GM12872 (cell line): ENCODE data around the gene ABT1.

Experiments
- CTCF ChIP-seq: IDR thresholded peaks from 3 replicates; pipeline ENCODE4 v1.5.1; 2011; ENCODE audit warnings: low read depth, mild to moderate bottlenecking, low read length, moderate library complexity; ENCODE audit not compliant: insufficient read depth

The ABT1 gene

DNA sequence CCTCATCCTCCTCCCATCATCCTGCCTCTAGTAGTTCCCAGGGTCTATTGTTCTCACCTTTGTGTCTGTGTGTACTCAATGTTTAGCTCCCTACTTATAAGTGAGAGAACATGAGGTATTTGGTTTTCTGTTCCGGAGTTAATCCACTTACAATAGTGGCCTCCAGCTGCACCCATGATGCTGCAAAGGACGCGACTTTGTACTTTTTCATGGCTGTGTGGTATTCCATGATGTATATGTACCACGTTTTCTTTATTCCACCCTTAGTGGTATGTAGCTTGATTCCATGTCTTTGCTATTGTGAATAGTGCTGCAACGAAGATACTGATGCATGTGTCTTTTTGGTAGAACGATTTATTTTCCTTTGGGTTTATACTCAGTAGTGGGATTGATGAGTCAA is 18.5 kb upstream of the ABT1 start:
- no peak for TF ChIP-seq CTCF

GRCh38 chr6:26578741-26579140 is 18.0 kb upstream of the ABT1 start:
- no peak for TF ChIP-seq CTCF

- TF ChIP-seq CTCF, result no peak
Observed at GRCh38 chr6:26581164-26581915, 15.4 kb upstream of the ABT1 start.

GRCh38 chr6:26588965-26589364 is 7.8 kb upstream of the ABT1 start:
- no peak for TF ChIP-seq CTCF

DNA sequence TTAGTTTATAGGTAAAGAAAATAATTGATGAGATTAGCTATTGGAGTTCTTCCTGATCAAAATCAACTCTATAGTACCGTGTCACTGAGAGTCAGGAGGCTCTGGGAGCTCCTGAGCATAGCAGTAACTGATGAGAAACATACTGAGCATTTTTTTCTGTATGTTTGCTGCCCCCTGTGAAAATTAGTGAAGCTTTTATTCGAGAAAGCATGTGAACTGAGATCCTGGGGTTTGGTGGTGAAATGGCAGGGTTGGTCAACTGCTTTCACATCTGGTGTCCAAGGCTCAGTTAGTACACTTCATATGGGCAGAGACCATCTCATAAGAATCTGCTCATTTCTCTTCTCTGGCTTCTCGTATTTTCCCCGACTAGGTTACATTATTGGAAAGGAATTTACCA is 4.1 kb upstream of the ABT1 start:
- no peak for TF ChIP-seq CTCF

DNA sequence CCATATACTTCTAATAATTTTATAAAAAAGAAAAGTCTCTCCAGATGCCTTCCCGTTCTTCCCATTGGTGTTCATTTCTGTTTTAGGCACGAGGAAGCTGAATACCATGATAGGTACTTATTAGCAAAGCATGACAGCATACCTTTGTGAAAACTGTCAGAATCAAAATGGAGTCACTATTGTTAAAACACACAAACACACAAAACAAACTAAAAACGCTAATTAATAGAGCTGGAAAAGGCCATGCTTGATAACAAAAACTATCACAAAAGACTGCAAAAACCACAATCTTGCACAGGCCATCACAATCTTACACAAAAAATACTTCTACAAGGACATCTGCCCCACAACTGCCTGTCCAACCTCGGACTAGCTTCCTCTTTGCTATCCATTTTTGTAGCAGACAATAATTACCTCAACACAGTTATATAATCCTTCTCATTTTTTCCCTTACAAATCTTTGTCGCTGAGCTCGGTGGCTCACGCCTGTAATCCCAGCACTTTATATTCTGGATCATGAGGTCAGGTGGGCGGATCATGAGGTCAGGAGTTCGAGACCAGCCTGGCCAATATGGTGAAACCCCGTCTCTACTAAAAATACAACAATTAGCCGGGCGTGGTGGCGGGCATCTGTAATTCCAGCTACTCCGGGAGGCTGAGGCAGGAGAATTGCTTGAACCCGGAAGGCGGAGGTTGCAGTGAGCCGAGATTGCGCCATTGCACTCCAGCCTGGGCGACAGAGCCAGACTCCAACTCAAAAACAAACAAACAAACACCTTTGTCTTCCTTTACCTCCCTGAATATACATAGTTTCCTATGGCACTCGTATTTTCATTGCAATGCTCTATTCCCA is 3.2 kb upstream of the ABT1 start:
- TF ChIP-seq CTCF, result no peak

DNA sequence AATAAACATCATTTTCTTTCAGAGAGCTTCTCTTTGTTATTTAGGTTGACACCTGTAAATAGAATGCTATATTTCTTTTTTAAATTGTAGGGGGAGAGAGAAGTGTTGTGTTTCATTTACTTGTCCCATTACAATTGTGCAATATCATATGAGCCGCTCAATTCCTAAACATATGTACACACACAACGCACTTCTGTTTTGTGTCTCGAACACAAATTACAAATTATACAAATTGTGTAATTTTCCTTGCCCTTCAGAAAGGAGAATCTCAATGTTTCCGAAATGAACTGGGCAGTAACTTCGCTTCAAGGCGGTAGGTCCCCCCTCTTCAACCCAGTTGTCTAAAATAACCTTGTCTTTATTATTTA is 2.6 kb upstream of the ABT1 start:
- no peak for TF ChIP-seq CTCF
